A549 (cell line): ENCODE results near the gene ACTN1.

ENCODE experiments used
- ELK1 ChIP-seq: fragments of 150-350 bp; IDR thresholded peaks from 2 replicates; pipeline ENCODE4 v1.6.1; 2014; ENCODE audit warnings: low read depth, mild to moderate bottlenecking, low read length
- EP300 ChIP-seq, 2 experiments: fragments of >200 bp; sonication (Bioruptor Twin); formaldehyde crosslinking; IDR thresholded peaks; 2 replicates in 1 of 2; 3 replicates in 1 of 2; pipeline ENCODE4 v1.6.1; 2016 to 2017
- HOXB13 ChIP-seq: fragments of 250-450 bp; sonication (Bioruptor Pico); IDR thresholded peaks from 2 replicates; pipeline ENCODE4 v1.5.0; 2020; ENCODE audit warnings: low read depth, mild to moderate bottlenecking, moderate library complexity
- MAX ChIP-seq: IDR thresholded peaks from 2 replicates; pipeline ENCODE4 v1.6.1; 2012
- NPAS2 ChIP-seq: fragments of 250-450 bp; sonication (Bioruptor Pico); IDR thresholded peaks from 2 replicates; pipeline ENCODE4 v1.8.0; 2022; ENCODE audit warnings: mild to moderate bottlenecking, moderate library complexity, borderline replicate concordance
- POLR2A ChIP-seq: IDR thresholded peaks from 2 replicates; pipeline ENCODE4 v1.6.1; 2012; ENCODE audit warnings: mild to moderate bottlenecking, low read length
- RFX5 ChIP-seq: fragments of 450-650 bp; IDR thresholded peaks from 2 replicates; pipeline ENCODE4 v1.7.1; 2014; ENCODE audit warnings: antibody characterized with exemption, mild to moderate bottlenecking, moderate library complexity
- TF ChIP-seq, protein P1 (sequence below): fragments of >200 bp; sonication (Bioruptor Twin); formaldehyde crosslinking; IDR thresholded peaks from 3 replicates; pipeline ENCODE4 v1.5.1; 2016

GRCh38 chr14:68905107-68905895 lies 73.8 kb downstream of the ACTN1 start:
- TF ChIP-seq, protein P1, sequence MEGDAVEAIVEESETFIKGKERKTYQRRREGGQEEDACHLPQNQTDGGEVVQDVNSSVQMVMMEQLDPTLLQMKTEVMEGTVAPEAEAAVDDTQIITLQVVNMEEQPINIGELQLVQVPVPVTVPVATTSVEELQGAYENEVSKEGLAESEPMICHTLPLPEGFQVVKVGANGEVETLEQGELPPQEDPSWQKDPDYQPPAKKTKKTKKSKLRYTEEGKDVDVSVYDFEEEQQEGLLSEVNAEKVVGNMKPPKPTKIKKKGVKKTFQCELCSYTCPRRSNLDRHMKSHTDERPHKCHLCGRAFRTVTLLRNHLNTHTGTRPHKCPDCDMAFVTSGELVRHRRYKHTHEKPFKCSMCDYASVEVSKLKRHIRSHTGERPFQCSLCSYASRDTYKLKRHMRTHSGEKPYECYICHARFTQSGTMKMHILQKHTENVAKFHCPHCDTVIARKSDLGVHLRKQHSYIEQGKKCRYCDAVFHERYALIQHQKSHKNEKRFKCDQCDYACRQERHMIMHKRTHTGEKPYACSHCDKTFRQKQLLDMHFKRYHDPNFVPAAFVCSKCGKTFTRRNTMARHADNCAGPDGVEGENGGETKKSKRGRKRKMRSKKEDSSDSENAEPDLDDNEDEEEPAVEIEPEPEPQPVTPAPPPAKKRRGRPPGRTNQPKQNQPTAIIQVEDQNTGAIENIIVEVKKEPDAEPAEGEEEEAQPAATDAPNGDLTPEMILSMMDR = no peak
- TF ChIP-seq POLR2A (no peak), EP300 (IDR thresholded peaks at IDR 0.05) (no peak), RFX5 (no peak), NPAS2 (CRISPR knock-in tag) (no peak), HOXB13 (CRISPR knock-in tag) (no peak), MAX (no peak), ELK1 (no peak)
